Neutrophil (primary cell): ENCODE results near the gene ALDH3B1.
A peak's percentile ranks its signal among the peaks of the same experiment; 100 is the strongest.

Source experiments
- H3K27ac ChIP-seq: fragments of 200-600 bp; sonication (generic); 2 replicates; pipeline ENCODE4 v1.5.1; 2016; ENCODE audit warnings: mild to moderate bottlenecking, moderate library complexity
- H3K27me3 ChIP-seq: fragments of 200-600 bp; sonication (generic); 2 replicates; pipeline ENCODE4 v1.6.0; 2016; ENCODE audit warnings: mild to moderate bottlenecking
- H3K36me3 ChIP-seq: fragments of 200-600 bp; sonication (generic); 2 replicates; pipeline ENCODE4 v1.5.1; 2017
- H3K4me1 ChIP-seq, 2 experiments: fragments of 200-600 bp in 1 of 2; sonication (generic) in 1 of 2; 1 replicate in 1 of 2; 2 replicates in 1 of 2; pipeline versions ENCODE4 v1.5.1 to v1.6.1; 2013 to 2016; ENCODE audit warnings: low read depth in 1 of 2, low read length in 1 of 2, mild to moderate bottlenecking in 1 of 2, moderate library complexity in 1 of 2; ENCODE audit not compliant: control insufficient read depth in 1 of 2, insufficient read depth in 1 of 2
- H3K4me3 ChIP-seq, 2 experiments: fragments of 200-600 bp in 1 of 2; sonication (generic) in 1 of 2; 1 replicate in 1 of 2; 2 replicates in 1 of 2; pipeline ENCODE4 v1.5.1; 2013 to 2016; ENCODE audit warnings: low read depth in 1 of 2, low read length in 1 of 2, mild to moderate bottlenecking in 1 of 2, moderate library complexity in 1 of 2
- H3K9me3 ChIP-seq: fragments of 200-600 bp; sonication (generic); 2 replicates; pipeline ENCODE4 v1.5.1; 2016
- TF ChIP-seq, protein P1 (sequence below): fragments of 200-600 bp; sonication (generic); IDR thresholded peaks from 2 replicates; pipeline ENCODE4 v1.5.1; 2016; ENCODE audit warnings: antibody characterized with exemption

ALDH3B1 gene

DNA sequence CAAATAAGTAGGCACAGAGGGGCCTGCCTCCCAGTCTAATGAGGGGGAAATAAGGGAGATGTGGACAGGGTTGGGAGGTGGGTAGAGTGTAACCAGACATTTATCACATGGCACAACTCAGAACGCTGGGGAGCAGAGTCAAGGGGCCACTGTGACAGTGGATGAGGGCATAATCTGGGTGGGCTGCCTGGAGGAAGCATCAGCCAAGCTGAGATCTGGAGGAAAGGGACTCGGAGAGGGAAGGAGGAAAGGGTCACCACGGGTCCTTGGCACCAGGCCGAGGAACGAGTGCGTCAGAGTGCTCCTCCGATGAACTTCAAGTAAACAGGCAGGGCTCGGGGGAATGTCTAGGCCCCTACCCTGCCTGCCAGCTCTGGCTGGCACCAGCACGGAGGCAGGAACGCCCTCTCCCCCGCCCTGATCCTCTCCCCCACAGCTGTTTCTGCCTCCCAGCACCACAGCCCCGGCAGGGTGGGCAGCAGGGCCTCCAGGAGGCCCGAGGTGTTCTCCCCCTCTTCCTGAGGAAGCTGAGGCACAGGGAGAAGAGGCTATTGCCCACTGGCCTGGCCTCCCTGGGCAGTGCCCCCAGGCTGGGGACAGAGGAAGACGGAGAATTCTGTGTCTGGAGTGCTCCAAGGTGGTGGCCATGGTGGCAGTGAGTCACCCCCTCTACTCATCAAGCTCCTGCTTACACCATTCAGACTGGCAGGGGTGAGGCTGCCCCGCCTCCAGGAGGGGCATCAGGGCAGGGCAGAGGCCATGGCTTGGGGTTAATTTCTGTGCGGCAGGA lies 4.2 kb downstream of the ALDH3B1 start:
- Histone ChIP-seq H3K9me3 (no peaks in the 10 kb centered on the region), H3K4me1 (peaks cover 53 to 54% of the 10 kb centered on the region in 2 experiments), H3K27me3 (no peaks in the 10 kb centered on the region), H3K36me3 (peaks cover 50% of the 10 kb centered on the region), H3K4me3 (no peak overlapping the region), H3K27ac (peak overlapping the region; percentile 95)
- TF ChIP-seq, protein P1, sequence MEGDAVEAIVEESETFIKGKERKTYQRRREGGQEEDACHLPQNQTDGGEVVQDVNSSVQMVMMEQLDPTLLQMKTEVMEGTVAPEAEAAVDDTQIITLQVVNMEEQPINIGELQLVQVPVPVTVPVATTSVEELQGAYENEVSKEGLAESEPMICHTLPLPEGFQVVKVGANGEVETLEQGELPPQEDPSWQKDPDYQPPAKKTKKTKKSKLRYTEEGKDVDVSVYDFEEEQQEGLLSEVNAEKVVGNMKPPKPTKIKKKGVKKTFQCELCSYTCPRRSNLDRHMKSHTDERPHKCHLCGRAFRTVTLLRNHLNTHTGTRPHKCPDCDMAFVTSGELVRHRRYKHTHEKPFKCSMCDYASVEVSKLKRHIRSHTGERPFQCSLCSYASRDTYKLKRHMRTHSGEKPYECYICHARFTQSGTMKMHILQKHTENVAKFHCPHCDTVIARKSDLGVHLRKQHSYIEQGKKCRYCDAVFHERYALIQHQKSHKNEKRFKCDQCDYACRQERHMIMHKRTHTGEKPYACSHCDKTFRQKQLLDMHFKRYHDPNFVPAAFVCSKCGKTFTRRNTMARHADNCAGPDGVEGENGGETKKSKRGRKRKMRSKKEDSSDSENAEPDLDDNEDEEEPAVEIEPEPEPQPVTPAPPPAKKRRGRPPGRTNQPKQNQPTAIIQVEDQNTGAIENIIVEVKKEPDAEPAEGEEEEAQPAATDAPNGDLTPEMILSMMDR: no peak

DNA sequence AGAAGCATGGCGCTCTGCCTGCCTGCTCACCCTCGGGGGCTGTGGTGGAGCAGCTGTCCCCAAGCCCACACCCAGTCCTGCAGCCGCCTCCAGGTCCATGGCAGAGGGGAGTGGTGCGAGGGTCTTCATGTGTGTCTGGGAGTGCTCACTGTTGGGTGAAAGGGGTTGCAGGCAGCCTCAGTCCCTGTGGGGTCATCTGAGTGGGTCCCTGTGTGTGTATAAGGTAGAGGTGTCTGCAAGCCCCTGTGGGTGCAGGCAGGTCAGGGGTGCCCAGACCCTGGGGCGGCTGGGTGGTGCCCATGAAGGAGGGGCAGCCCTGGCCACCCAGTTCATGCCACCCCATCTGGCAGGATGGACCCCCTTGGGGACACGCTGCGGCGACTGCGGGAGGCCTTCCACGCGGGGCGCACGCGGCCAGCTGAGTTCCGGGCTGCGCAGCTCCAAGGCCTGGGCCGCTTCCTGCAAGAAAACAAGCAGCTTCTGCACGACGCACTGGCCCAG lies 4.9 kb downstream of the ALDH3B1 start:
- H3K36me3 ChIP-seq: peaks cover 56% of the 10 kb centered on the region
- no peaks in the 10 kb centered on the region for H3K9me3 ChIP-seq
- H3K4me1 ChIP-seq: peaks cover 46 to 47% of the 10 kb centered on the region in 2 experiments
- H3K27ac ChIP-seq: peak overlapping the region; percentile 95
- TF ChIP-seq, protein P1: no peak
- no peaks in the 10 kb centered on the region for H3K27me3 ChIP-seq
- H3K4me3 ChIP-seq: no peak overlapping the region

DNA sequence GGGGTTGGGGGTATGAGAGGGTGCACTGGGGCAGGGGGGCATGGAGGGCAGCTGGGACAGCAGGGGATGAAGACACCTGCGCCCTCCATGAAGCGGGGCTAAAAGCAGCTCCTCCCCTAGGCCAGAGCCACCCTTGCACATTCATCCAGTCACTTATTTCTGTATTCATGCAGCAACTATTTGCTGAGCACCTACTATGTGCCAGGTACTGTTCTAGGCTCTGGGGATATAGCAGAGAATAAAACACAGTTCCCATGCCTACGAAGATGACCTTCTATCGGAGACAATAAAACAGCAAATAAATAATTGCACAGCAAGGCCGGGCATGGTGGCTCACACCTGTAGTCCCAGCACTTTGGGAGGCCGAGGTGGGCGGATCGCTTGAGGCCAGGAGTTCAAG lies 5.3 kb downstream of the ALDH3B1 start:
- peaks cover 42 to 43% of the 10 kb centered on the region in 2 experiments for H3K4me1 ChIP-seq
- H3K27me3 ChIP-seq: no peaks in the 10 kb centered on the region
- no peak overlapping the region for H3K27ac ChIP-seq
- no peak overlapping the region for H3K4me3 ChIP-seq
- peaks cover 61% of the 10 kb centered on the region for H3K36me3 ChIP-seq
- H3K9me3 ChIP-seq: no peaks in the 10 kb centered on the region
- TF ChIP-seq, protein P1: no peak

DNA sequence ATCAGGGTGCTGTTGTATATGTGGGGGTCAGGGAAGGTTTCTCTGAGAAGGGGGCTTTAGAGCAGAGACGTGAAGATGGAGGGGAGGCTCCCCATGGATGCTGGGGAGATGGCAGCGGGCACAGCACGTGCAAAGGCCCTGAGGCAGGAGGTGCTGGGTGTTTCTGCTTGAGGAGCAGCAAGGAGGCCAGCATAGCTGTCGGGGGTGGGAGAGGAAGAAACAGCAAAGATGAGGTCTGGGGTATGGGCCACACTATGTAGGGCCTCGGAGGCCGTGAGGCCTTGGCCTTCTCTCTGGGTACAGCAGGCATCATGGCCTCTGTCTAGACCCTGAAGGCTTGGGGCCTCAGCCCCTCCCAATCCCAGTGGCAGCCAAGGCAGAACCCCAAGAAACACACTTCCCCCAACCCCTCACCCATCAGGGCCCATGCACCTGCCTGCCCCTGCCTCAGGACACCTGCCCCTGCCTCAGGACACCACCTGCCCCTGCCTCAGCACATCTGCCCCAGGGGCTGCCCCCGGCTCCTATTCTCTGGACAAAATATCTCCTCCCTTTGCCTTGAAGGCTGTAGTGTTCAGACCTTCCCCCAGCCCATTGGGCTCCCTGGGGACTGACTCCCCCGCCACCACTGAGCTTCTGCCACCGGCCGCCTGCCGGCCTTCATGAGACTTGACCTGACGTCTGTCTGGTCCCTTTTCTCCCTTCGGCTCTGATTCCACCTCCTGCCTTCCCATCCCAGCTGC lies 6.2 kb downstream of the ALDH3B1 start:
- Histone ChIP-seq H3K27me3 (no peaks in the 10 kb centered on the region), H3K36me3 (peaks cover 69% of the 10 kb centered on the region), H3K4me1 (peaks cover 33 to 35% of the 10 kb centered on the region in 2 experiments), H3K27ac (peak overlapping the region; percentile 37), H3K9me3 (no peaks in the 10 kb centered on the region), H3K4me3 (no peak overlapping the region)
- TF ChIP-seq, protein P1: no peak

DNA sequence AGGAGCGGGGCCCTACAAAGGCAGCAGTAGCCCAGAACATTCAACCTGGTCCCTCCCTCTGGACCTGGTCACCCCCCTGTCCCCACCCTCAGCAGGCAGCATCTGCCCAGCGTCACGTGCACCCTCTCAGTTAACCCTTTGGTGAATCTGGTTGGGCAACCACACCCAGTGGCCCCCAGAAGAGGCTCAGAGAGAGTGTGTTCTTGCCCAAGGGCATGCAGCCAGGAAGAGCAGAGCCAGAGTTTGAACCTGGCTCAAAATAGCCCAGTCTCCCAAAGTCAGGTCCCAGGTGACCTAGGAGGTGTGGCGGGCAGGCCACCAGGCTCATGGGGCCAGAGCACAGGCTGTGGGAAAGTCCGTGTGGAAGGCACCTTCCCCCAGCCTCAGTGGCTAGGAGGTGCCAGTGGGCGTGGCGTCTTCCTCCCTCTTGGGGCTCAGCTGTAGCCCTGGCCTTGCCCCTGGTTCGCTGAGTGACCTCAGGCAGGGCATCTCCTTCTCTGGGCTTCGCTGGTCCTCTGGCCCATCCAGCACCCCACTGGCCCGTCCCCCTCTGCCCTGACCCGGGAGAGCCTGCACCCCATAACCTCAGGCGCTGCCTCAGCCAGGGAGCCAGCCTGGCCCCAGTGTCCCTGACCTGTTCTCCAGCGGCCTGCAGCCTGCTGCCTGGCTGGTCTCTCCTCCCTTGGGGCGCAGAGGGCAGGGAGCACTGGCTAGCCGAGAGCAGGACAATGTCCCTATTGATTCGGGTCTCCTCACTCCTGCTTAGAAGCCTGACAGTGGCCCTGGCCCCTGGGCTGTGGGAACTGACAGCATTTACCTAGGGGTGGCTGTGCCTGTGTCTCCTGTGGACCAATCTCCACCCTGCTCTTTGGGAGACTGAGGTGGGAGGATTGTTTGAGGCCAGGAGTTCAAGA lies 7.0 kb downstream of the ALDH3B1 start:
- peaks cover 78% of the 10 kb centered on the region for H3K36me3 ChIP-seq
- no peaks in the 10 kb centered on the region for H3K9me3 ChIP-seq

More for the DNA sequence above, 7.0 kb downstream of the ALDH3B1 start:
- H3K4me1 ChIP-seq: peaks cover 25 to 26% of the 10 kb centered on the region in 2 experiments
- peak overlapping the region; percentile 37 for H3K27ac ChIP-seq
- no peaks in the 10 kb centered on the region for H3K27me3 ChIP-seq
- TF ChIP-seq, protein P1: no peak
- no peak overlapping the region for H3K4me3 ChIP-seq
